UCSD-AML1 (cell line): Measurements from ENCODE around the gene NGRN.
"Not testable (repeated sequence)": the region's sequence is repeated elsewhere in the genome, so short reads cannot be mapped to it uniquely, and the experiment has no call there.

ENCODE experiments used
- DNase-seq: peaks from one replicate; lab custom pipeline; 2025; ENCODE audit not compliant: unreplicated experiment; lab: John Stamatoyannopoulos, UW

Gene NGRN

DNA sequence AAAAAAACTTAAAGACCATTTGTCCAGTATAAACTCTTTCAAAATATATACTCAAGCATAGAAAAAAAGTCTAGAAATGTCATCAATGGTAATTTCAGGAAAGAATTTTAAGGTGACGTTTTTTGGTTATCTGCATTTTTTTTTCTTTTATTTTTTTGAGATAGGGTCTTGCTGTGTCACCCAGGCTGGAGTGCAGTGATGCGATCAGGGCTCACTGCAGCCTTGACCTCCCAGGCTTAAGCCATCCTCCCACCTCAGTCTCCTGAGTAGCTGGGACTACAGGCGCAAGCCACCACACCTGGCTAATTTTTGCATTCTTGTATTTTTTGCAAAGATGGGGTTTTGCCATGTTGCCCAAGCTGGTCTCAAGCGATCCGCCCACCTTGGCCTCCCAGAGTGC lies 15.3 kb downstream of the NGRN start:
- not testable (repeated sequence) for DNase-seq

DNA sequence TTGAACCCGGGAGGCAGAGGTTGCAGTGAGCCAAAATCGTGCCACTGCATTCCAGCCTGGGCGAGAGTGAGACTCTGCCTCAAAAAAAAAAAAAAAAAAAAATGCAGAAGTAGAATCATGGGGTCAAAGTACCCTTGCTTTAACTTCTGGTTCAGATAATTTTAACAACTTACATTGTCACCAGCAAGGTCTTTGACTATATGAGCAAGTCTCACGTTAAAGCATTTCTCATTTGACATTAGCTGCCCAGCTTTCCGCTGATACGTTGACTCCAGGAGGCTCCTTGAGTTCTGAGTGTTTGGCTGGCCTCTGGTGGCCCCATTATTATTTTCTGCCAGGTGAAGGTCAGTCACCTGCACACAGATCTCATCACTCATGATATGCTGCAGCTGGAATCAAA lies 16.2 kb downstream of the NGRN start:
- DNase-seq: not testable (repeated sequence)

DNA sequence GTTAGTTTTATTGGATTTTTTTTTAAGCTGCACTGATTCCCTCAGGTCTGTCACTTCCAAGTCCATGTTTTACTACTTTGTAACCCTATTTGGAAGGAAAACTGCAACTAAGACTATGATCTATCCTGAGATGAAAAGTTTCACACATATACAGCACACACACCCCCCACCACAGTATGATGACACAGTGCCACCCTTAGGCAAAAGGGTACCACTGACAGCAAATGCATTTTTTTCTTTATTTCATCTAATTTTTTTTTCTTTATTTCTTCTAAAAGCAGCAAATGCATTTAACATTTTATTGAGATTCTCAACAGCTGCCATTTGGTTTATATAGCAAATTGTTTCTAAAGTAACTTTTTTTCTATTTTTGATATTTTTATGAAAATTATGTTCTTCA lies 21.2 kb downstream of the NGRN start:
- DNase-seq: no peak

DNA sequence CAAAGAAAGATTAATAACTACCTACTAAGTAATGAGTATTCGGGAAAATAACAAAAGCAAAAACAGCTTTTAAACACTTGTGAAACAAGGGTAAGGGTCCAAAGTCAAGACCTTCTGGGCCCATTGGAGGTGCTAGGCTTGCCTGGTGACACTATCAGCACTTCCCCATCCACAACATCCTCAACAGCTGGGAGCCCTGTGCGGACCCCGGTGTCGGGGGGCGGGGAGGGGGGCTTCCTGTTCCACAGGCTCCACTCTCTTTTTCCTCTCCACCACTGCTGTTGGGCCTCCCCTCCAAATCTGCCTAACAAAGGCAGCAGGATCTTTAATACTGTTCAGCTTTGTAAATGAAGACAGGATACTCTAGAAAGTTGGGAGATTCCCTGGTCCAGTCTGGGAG lies 21.6 kb downstream of the NGRN start:
- peak; percentile 49 for DNase-seq

DNA sequence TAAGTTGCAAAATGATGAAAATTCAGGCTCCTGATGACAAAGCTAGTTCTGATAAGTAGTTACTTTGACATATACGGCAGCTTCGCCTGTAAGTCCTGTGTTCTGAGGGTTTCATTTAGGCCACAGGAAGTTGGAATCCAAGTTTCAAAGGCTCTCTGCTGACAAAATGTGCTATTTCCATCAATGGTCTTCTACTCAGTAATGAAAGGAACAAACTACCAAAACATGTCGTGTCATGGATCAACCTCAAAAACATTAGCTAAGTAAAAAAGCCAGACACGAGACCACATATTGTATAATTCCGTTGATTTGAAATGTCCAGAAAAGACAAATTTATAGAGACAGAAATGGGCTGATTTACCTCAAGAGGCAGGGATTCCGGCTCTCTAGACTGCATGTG lies 22.5 kb downstream of the NGRN start:
- DNase-seq: no peak

DNA sequence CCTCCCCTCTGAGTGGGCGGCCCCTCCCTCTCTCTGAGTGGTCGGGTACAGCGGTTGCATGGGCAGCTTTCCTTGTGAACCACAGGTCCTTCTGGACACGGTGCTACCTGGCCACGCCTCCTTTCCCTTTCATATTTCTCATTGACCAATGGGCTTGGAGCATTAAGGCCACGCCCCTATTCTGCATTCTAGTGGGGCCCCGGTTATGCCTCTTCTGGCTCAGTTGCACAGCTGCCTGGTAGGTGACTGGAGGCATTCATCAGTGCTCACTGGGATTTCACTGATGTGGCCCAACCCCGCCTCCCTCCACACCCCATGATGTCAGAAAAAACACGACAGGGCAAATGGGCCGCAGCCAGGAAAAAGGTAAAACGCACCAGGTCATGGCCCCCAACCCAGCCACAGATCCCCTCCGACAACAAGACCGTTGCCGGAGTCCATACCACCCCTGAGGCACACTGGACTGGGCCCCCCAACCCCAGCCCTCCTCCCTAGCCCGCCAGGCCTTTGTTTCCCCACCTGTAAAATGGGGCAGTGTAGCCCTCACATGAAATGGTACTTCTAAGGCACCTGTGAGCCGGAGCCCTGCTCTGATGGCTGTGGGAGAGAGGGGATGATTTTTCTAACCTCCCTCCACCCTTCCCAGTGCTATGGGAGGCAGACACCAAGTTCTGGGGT lies 26.3 kb downstream of the NGRN start:
- no peak for DNase-seq

DNA sequence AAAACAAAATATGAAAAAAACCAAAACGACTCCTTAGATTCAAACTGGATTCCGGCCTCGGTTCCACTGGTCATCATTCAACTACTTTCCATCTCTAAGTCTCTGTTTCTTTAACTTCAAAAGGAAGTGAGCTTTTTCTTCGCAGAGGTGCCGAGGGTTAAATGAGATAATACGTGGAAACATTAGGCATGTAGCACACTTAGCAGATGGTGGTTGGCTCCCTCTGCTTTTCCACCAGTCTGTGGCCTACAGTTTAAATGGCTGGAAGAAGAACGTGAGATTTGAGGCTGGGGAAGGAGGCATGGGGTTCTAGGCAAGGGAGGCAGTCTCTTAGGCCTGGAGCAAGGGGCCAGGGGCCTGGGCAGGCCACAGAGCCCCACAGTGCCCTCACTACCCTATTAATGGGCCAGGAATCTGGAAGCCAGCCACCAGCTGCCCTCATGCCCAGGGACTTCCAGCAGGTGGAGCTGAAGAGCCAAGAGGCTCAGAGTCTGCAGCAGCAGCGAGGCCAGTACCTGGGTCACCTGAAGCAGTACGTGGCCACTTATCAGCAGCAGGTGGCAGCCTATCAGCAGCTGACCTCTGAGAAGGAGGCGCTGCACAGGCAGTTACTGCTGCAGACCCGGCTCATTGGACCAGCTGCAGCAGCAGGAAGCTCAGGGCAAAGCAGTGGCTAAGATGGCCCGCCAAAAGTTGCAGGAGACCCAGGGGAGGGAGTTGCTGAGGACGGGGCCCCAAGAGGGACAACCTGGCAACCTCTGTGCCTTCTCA lies 27.8 kb downstream of the NGRN start:
- peak; percentile 64 for DNase-seq

DNA sequence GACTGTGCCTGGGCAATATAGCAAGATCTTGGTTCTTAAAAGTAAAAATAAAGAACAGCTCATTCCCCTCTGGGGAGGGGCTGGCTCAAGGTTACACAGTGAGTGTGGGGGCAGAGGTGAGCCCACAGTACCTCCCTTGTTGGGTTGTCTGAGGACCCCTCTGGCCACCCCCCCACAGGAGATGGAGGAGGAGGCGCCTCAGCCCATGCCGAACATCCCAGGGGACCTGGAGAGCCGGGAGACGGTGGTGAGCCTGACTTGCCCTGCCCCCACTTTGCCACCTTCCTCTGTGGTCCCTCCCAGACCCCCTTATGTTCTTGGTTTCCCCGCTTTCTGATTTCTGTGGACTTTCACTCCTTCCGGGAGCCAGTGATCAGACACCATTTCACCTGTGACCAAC lies 28.7 kb downstream of the NGRN start:
- no peak for DNase-seq

DNA sequence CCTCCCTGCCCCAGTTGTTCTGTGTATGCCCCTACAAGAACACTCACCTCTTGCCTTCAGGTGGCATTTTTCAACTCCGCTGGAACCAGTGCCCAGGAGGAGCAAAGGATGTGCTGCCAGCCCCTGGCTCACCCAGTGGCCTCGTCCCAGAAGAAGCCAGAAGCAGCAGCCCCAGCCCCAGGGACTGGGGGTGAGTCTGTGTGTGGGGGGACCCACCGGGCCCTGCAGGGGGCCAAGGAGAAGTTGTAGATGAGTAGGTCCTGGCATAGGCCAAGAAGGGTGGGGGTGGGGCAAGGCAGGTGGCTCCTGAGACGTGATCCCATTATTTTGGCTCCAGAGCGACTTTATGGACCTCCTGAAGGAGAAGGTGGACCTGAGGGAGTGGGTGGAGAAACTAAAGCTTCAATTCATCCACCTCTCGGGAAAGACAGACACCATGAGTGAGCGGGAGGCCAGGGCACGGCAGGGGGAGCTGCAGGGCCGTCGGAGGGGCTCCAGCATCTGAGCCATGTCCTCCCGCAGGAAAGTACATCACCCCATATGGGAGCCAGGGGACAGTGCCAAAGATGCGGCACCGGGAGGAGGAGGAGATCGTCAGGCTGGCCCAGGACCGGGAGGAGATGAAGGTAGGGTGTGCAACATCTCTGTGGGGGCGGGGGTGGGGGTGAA lies 29.3 kb downstream of the NGRN start:
- DNase-seq: no peak

DNA sequence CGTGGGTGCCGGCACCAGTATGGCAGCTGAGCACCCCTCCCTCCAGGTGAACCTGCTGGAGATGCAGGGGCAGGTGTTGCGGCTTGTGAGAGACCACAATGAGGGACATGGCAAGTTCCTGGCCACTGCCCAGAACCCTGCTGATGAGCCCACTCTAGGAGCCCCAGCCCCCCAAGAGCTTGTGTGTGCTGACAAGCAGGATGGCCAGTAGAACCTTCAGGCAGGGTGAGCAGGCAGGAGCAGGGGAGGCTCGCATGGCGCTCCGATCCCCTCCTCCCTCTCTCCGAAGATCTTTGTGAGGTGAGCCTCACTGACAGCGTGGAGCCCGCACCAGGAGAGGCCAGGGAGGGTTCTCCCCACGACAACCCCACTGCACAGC lies 29.8 kb downstream of the NGRN start:
- no peak for DNase-seq

DNA sequence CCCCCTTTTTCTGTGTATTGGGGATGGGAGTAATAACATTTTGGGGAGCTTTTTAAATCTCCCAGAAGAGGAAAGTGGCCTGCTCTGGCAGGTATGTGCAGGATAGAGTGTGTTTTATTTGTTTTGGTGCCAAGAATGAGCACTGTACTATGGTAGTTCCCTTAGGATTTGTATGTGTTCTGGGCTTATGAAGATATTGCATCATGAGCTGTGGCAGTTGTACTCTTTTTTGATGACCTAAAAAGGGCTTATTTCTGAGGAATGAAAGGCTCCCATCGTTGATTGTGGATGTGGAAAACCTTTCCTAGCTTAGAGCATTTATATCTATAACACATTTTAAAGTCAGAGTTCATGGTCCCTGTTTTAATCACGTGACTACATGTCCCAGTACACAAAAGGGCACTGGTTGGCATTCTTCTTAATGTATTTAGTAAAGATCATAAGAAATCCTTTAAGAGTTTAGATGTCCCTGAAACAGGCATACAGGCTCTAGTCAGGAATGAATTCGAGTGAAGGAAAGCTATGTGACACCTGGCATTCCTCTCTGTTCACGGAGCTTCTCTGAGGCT lies 30.9 kb downstream of the NGRN start:
- not testable (repeated sequence) for DNase-seq

DNA sequence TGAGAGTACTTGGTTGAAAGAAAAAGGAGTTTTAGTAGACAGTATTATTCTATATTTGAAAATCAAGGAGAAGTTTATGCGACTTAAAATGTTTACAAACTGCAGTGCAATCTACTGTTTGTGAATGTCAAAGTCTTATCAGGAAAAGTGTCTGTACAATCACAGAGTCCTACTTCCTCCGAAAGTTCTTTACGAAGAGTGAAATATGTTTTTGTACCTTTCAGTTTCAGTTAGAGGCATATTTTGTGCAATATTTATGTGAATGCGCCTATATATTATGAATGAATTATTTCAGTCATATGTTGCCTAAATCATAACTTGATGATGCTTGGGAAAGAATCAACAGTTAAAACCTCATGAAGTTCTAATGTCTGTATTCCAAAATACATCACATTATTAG lies 31.5 kb downstream of the NGRN start:
- DNase-seq: no peak

DNA sequence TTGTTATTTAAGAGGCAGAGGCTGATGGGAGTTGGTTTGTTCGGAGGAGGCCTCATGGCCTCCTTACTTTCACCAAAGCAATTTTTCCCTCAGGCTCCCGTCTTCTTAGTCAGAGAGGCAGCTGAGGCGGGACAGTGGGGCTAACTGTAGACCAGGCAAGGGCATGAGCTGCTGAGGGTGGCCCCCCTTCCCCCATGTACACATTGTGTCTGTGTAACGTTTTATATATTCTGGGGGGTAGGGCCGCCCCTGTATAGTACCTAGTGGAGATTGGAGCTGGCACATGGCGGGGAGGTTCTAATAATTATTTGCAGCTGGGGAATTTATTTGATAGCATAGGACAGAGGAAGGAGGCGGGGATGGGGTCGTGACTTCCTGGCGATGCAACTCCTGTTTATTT lies 35.1 kb downstream of the NGRN start:
- DNase-seq: no peak

DNA sequence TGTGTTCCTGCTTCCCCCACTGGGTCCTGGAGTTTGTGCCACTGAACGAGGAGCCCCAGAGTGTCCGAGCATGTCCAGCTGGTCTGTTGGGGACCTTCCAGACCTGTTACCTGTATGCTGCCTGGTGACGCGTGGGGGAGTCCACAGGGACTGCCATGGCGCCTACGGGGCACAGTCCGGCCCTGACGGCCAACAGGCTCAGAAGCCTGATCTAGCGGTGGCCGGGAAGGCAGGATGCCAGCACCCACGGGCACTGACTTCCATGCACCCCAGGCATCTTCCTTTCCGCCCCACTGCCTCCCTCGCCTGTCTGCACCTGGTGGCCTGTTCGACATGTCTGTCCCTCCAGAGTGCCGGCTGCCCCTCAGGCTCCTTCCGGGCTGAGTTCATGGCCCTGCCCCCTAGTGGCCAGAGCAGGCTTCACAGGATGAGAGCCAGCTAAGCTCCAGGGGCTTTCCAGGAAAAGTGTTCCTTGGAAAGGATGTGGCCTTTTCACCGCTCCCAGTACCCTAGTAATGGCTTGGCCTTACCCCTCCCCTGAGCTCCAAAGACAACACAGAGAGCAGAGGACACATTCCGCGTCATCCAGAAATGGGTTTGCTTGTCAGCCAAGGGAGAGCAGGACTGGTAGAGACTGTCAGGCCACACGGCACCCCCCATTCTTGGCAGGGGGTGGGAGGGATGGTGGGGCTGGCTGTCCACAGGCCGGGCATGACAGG lies 35.7 kb downstream of the NGRN start:
- DNase-seq: peak; percentile 56

DNA sequence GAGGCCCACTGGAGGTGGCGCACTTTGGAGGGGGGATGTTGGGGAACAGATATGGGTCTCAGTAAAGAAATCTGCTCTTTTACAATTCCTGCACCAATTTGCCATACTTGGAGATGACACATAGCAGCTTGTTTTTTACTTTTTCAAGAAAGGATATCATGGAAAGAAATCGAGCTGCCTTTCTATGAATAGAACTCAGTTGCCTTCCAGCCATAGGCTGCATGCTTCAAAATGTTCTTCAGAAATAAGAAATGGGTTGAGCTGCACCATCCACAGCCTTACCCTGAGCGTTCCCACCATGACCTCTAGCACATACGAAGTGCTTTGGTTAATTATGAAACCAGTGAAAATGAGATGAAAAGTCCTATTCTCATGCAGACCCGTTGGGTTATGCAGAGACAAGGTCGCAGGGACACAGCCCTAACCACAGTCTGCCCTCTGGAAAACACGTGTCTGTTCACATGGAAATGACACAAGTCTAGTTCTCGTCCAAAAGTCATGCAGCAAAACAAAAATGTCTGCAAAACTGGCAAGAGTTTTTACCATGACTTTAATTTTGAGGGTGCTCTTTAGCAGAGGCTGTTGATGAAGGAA lies 36.3 kb downstream of the NGRN start:
- DNase-seq: no peak

DNA sequence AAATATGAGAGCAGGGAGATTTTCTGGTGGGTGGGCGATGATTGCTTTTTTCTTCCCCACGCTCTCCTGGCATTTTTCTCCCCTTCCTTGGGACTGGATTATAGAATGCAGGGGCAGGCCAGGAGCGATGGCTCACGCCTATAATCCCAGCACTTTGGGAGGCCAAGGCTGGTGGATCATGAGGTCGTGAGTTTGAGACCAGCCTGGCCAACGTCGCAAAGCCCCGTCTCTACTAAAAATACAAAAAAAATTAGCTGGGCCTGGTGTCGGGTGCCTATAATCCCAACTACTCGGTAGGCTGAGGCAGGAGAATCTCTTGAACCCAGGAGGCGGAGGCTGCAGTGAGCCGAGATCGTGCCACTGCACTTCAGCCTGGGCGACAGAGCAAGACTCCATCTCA lies 39.9 kb downstream of the NGRN start:
- DNase-seq: not testable (repeated sequence)

DNA sequence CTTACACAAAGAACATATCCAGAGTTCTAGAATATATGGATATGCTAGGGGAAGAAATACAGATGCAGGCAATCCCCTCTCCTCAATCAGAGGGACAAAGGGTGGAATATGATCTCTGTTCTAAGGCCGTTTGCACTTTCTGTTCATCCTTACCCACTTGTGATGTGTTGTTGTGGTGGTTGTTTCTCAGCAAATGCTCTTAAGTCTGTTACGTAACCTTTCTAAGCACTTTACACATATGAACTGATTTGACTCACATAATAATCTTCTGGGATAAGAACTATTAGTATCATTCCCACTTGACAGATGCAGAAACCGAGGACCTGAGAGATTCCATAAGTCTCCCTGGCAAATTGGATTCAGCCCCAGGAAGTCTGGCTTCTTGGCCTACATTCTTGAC lies 40.5 kb downstream of the NGRN start:
- no peak for DNase-seq

DNA sequence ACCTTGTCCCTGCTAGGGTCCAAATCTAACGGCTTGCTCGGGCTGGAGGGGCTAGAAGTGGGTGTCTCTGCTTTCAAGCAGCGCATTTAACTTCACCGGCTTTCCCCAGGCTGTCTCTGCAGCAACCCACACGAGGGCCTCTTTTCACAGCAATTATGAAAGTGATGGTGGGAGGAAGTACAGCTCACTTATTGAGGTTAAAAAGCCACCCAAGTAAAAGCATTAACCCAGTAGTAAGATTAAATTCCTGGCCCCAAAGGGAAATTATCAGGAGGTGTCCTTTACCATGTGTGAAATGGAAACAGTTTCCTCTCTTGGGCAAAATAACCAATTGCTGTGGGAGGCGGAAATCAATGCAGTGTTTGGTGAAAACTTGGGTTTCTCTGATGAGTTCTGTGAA lies 41.1 kb downstream of the NGRN start:
- no peak for DNase-seq

DNA sequence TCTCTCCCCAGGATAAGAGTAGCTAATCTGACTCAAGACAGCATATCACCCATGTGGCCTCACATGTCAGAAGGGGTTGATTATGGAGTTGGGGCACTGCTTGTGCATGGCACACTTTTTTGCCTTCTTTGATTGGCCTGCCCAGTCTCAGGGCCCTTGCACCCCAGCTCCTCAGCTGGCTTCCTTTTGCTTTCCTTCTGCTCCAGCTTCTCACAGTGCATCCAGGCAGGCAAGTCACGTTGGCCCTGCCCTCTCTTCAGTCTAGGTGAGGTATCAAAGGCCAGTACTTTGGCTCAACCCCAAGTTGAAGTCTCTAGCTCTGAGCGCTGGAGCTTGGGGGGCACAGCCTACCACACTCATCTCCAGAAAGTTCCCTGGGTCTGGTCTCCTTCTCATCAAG lies 42.2 kb downstream of the NGRN start:
- DNase-seq: no peak

DNA sequence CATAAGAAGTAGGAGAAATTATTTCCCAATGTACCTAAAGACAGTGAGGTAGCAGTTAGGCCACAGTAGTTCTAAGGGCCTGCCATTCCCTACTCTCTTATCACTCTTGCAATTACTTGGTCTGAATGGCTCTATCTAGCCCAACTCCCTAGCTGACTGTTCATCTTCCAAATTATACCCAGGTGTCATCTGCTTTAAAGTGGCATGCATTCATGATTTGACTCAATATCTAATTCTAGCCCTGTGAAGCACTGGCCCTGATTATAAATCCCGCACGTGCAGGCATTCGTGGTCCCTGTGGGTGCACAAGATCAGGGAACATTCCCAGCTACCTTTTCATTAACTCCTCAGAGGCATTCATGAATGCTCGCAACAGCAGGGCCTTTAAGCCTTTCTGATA lies 43.5 kb downstream of the NGRN start:
- DNase-seq: no peak
